Subcutaneous adipose tissue (tissue), 4 donors: ENCODE results near the gene PRSS8. TPM values are rescaled to one million over a fixed set of nuclear protein-coding genes. Genes with fewer than 3 reads are reported as not detected.

Source experiments
- CTCF ChIP-seq: fragments of 450-650 bp; IDR thresholded peaks from one replicate; pipeline ENCODE4 v1.5.1; 2016; ENCODE audit warnings: low read depth, mild to moderate bottlenecking, control low read depth, antibody characterized with exemption, moderate library complexity
- total RNA-seq, 4 donors: library from RNA; depleted of rRNA; stranded (reverse); fragments of >200 nt; gene quantifications; one replicate each; pipeline ENCODE4 v1.1.0, GENCODE V29; 2016

The PRSS8 gene
- total RNA-seq, 4 donors from 2014 or later, result 1.4 TPM; not detected in 3

GRCh38 chr16:31141489-31142108 is 6.1 kb upstream of the PRSS8 start:
- TF ChIP-seq CTCF, result no peak

- TF ChIP-seq CTCF, result no peak
Observed at GRCh38 chr16:31138621-31139578, 3.4 kb upstream of the PRSS8 start.

- no peak for TF ChIP-seq CTCF
Observed at GRCh38 chr16:31136287-31136662, 748 bp upstream of the PRSS8 start.

- no peak for TF ChIP-seq CTCF
Observed at GRCh38 chr16:31134625-31135534, 647 bp downstream of the PRSS8 start.

- no peak for TF ChIP-seq CTCF
Observed at GRCh38 chr16:31134091-31134571, 1.4 kb downstream of the PRSS8 start.

- no peak for TF ChIP-seq CTCF
Observed at GRCh38 chr16:31133046-31133501, 2.5 kb downstream of the PRSS8 start.
